SU-DHL-6 (cell line): ENCODE results near the gene THBS3.

Source experiments
- CTCF ChIP-seq: fragments of 200-600 bp; sonication (generic); IDR thresholded peaks from one replicate; pipeline ENCODE4 v1.5.1; 2017; ENCODE audit warnings: antibody characterized with exemption, mild to moderate bottlenecking, low read length, moderate library complexity; ENCODE audit not compliant: insufficient read depth, poor library complexity, severe bottlenecking
- EZH2phosphoT487 ChIP-seq: fragments of 200-600 bp; sonication (generic), shearing (Covaris generic); conservative IDR thresholded peaks from 2 replicates; pipeline ENCODE4 v1.6.1; 2018; ENCODE audit warnings: mild to moderate bottlenecking, antibody characterized with exemption, low read length, moderate library complexity, mixed read lengths

GRCh38 chr1:155185783-155186066, 22.0 kb downstream of the THBS3 start:
- TF ChIP-seq CTCF, result no peak
- no peak for TF ChIP-seq EZH2phosphoT487
